Keratinocyte (primary cell): ENCODE measurements around the gene BCL6B. TPM values are rescaled to one million over a fixed set of nuclear protein-coding genes. Genes with fewer than 3 reads are reported as not detected.

Source experiments
- DNase-seq: peaks from one replicate; pipeline ENCODE4 v3.0.0-alpha.2; 2011; ENCODE audit warnings: low read depth, missing footprints, low spot score
- FAIRE-seq: peaks from 2 replicates; lab custom pipeline; 2011; peaks lifted over from hg19 to GRCh38; lab: Jason Lieb, UNC
- H2AFZ ChIP-seq: 2 replicates; pipeline ENCODE4 v1.6.0; 2012; ENCODE audit warnings: low read length, control low read depth, inconsistent platforms; ENCODE audit not compliant: control insufficient read depth
- H3K27ac ChIP-seq: 2 replicates; pipeline ENCODE4 v1.5.1; 2011; ENCODE audit warnings: low read length; ENCODE audit not compliant: control insufficient read depth, insufficient read depth
- H3K27me3 ChIP-seq: 3 replicates; pipeline ENCODE4 v1.6.0; 2011; ENCODE audit warnings: low read length; ENCODE audit not compliant: control insufficient read depth, insufficient read depth; ENCODE audit errors: extremely low read depth
- H3K36me3 ChIP-seq, 2 experiments: 2 replicates in 1 of 2; 3 replicates in 1 of 2; pipeline ENCODE4 v1.5.1; 2011; ENCODE audit warnings: low read length in 2 of 2, mild to moderate bottlenecking in 1 of 2; ENCODE audit not compliant: control insufficient read depth in 2 of 2, insufficient read depth in 2 of 2; ENCODE audit errors: extremely low read depth in 1 of 2
- H3K4me1 ChIP-seq: 3 replicates; pipeline ENCODE4 v1.5.1; 2011; ENCODE audit warnings: low read length; ENCODE audit not compliant: control insufficient read depth, insufficient read depth; ENCODE audit errors: extremely low read depth
- H3K4me2 ChIP-seq: 3 replicates; pipeline ENCODE4 v1.6.0; 2011; ENCODE audit warnings: low read depth, low read length; ENCODE audit not compliant: control insufficient read depth, insufficient read depth; ENCODE audit errors: extremely low read depth
- H3K4me3 ChIP-seq, 3 experiments: fragments of 200-600 bp in 1 of 3; sonication (generic) in 1 of 3; 2 replicates in 2 of 3; 3 replicates in 1 of 3; pipeline ENCODE4 v1.5.1; 2011 to 2016; ENCODE audit warnings: low read length in 3 of 3, mild to moderate bottlenecking in 3 of 3, control low read depth in 2 of 3, inconsistent platforms in 1 of 3, low read depth in 1 of 3, mixed read lengths in 1 of 3, mixed run types in 1 of 3, moderate library complexity in 1 of 3; ENCODE audit not compliant: control insufficient read depth in 2 of 3, insufficient read depth in 2 of 3; ENCODE audit errors: extremely low read depth in 1 of 3
- H3K79me2 ChIP-seq: 2 replicates; pipeline ENCODE4 v1.6.0; 2012; ENCODE audit warnings: low read length; ENCODE audit not compliant: control insufficient read depth, insufficient read depth
- H3K9ac ChIP-seq: 3 replicates; pipeline ENCODE4 v1.6.0; 2011; ENCODE audit warnings: low read length; ENCODE audit not compliant: control insufficient read depth, insufficient read depth; ENCODE audit errors: extremely low read depth
- H3K9me1 ChIP-seq: 3 replicates; pipeline ENCODE4 v1.6.0; 2011; ENCODE audit warnings: low read length; ENCODE audit not compliant: control insufficient read depth, insufficient read depth; ENCODE audit errors: extremely low read depth
- H3K9me3 ChIP-seq: 2 replicates; pipeline ENCODE4 v1.5.1; 2012; ENCODE audit warnings: low read depth, low read length; ENCODE audit not compliant: control insufficient read depth
- H4K20me1 ChIP-seq: 3 replicates; pipeline ENCODE4 v1.6.0; 2011; ENCODE audit warnings: low read length; ENCODE audit not compliant: control insufficient read depth, insufficient read depth; ENCODE audit errors: extremely low read depth
- EZH2 ChIP-seq: IDR thresholded peaks from one replicate; pipeline ENCODE4 v1.6.1; 2012; ENCODE audit warnings: inconsistent platforms, mild to moderate bottlenecking, low read length, moderate library complexity
- dilution Hi-C: fragments of 300-500 bp; cut with MboI; formaldehyde crosslinking; loops from one replicate; pipeline ENCODE4 v1.7.0; 2020; ENCODE audit warnings: low sequenced_read_pairs; ENCODE audit not compliant: extremely low pct_ligation_motif_present
- polyA plus RNA-seq, 5 experiments: library from polyadenylated mRNA; depleted of rRNA in 3 of 5; stranded (reverse) in 3 of 5; stranded (forward) in 1 of 5; unstranded in 1 of 5; fragments of >200 nt; gene quantifications; 1 replicate in 1 of 5; 2 replicates in 3 of 5; 3 replicates in 1 of 5; pipeline versions ENCODE4 v1.2.1 to v1.2.3, GENCODE V29; 2011 to 2012; ENCODE audit warnings: missing spikeins in 2 of 5, low read depth in 1 of 5, low replicate concordance in 1 of 5
- TF ChIP-seq, protein P1 (sequence below), 3 experiments: IDR thresholded peaks in 1 of 3; conservative IDR thresholded peaks in 1 of 3; optimal IDR thresholded peaks in 1 of 3; 2 replicates in 2 of 3; 3 replicates in 1 of 3; pipeline versions ENCODE3 to v1.5.1; 2011; ENCODE audit warnings: low read length in 3 of 3, mild to moderate bottlenecking in 3 of 3, moderate library complexity in 2 of 3, control low read depth in 1 of 3, inconsistent platforms in 1 of 3; ENCODE audit not compliant: insufficient read depth in 2 of 3; ENCODE audit errors: extremely low read depth in 1 of 3

BCL6B gene
- polyA plus RNA-seq, 1 donor (not counting 4 experiments of a cell fraction or from before 2014, with no cell fraction given), result not detected

DNA sequence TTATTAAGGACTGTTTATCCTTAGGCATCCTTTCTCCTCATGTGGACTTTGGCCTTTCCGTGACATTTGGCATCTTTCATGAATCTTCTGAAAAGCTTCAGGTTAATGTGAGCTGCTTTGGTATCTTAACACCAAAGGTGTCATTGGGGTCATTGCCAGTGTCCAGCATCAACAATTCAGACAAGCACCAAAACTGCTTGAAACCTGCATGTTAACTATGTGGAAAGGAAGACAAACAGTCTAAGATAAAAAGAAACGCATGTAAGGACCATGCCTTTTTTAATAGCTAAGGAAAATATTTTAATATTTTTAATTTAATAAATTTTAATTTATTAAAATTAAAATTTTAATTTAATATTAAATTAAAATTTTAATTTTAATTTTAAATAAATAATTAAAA lies 19.1 kb upstream of the BCL6B start:
- no peak overlapping the region for H3K27ac ChIP-seq
- peaks cover 11% of the 10 kb centered on the region for H3K79me2 ChIP-seq
- peaks cover 3% of the 10 kb centered on the region for H4K20me1 ChIP-seq
- H3K4me1 ChIP-seq, result no peaks in the 10 kb centered on the region
- H2AFZ ChIP-seq, result no peak overlapping the region
- FAIRE-seq, result no peak
- DNase-seq, result no peak
- TF ChIP-seq EZH2, result no peak
- TF ChIP-seq, protein P1, sequence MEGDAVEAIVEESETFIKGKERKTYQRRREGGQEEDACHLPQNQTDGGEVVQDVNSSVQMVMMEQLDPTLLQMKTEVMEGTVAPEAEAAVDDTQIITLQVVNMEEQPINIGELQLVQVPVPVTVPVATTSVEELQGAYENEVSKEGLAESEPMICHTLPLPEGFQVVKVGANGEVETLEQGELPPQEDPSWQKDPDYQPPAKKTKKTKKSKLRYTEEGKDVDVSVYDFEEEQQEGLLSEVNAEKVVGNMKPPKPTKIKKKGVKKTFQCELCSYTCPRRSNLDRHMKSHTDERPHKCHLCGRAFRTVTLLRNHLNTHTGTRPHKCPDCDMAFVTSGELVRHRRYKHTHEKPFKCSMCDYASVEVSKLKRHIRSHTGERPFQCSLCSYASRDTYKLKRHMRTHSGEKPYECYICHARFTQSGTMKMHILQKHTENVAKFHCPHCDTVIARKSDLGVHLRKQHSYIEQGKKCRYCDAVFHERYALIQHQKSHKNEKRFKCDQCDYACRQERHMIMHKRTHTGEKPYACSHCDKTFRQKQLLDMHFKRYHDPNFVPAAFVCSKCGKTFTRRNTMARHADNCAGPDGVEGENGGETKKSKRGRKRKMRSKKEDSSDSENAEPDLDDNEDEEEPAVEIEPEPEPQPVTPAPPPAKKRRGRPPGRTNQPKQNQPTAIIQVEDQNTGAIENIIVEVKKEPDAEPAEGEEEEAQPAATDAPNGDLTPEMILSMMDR (optimal IDR thresholded peaks at IDR 0.05 in 1 of 3, IDR thresholded peaks at IDR 0.05 in 1 of 3, conservative IDR thresholded peaks at IDR 0.05 in 1 of 3; ENCODE audit: extremely low read depth in 1 of 3, insufficient read depth in 2 of 3, low read length in 3 of 3), result no peak
- H3K9me1 ChIP-seq, result no peaks in the 10 kb centered on the region
- H3K4me2 ChIP-seq, result no peak overlapping the region
- dilution Hi-C loops, result no loop called here
- H3K36me3 ChIP-seq, result peaks cover 16 to 32% of the 10 kb centered on the region in 2 experiments
- no peaks in the 10 kb centered on the region for H3K27me3 ChIP-seq
- H3K9ac ChIP-seq, result no peak overlapping the region
- no peaks in the 10 kb centered on the region for H3K9me3 ChIP-seq
- H3K4me3 ChIP-seq, result no peak overlapping the region

DNA sequence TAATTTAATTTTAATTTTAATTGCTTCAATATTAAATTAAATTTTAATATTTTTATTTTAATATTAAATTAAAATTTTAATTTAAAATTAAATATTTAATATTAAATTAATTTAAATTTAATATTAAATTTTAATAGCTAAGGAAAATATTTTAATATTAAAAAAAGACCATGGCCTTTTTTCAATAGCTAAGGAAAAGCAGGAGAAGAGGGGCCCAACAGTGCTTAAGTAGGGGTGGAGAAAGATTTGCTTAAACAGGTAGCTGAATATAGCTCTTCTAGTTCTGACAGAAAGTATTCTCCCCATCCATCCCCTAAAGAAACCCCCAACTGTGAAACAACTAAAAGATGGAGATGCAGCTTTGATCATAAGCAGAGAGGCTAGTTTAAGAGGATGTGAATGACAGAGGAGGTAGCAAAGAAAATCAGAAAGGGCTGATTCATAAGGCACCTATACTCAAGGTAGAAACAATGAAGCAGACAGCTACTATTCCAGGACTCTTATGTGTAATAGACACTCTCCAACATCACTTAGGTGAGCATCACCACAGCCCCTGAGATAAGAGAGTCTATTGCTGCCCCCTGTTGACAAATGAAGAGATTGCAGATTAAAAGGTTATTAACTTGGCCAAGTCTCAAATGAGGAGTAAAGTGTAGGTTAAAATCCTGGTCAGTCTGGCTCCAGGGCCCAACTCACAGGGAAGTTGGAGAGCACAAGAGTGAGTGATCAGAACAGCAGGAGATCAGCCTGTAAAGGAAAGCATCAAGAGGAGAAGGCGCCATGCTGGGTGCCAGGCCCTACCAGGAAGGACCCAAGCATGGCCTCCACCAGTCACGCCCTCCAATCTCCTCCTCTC lies 18.2 kb upstream of the BCL6B start:
- Histone ChIP-seq H3K4me2 (no peak overlapping the region), H2AFZ (no peak overlapping the region), H3K36me3 (peaks cover 19 to 30% of the 10 kb centered on the region in 2 experiments), H3K27me3 (no peaks in the 10 kb centered on the region), H3K27ac (no peak overlapping the region), H3K4me3 (no peak overlapping the region), H3K9ac (no peak overlapping the region), H3K9me3 (no peaks in the 10 kb centered on the region), H3K79me2 (peaks cover 16% of the 10 kb centered on the region), H3K4me1 (no peaks in the 10 kb centered on the region), H3K9me1 (no peaks in the 10 kb centered on the region), H4K20me1 (peaks cover 3% of the 10 kb centered on the region)
- dilution Hi-C loops, result no loop called here
- no peak for DNase-seq
- TF ChIP-seq, protein P1 (optimal IDR thresholded peaks at IDR 0.05 in 1 of 3, IDR thresholded peaks at IDR 0.05 in 1 of 3, conservative IDR thresholded peaks at IDR 0.05 in 1 of 3; ENCODE audit: extremely low read depth in 1 of 3, insufficient read depth in 2 of 3, low read length in 3 of 3), result peak; percentile 44 to 65 (median 46)
- TF ChIP-seq EZH2, result no peak
- peak; percentile 93 for FAIRE-seq
